Keratinocyte (primary cell): ENCODE measurements around the gene KCNB1. TPM values are rescaled to one million over a fixed set of nuclear protein-coding genes. Genes with fewer than 3 reads are reported as not detected.

Source experiments
- DNase-seq: peaks from one replicate; pipeline ENCODE4 v3.0.0-alpha.2; 2011; ENCODE audit warnings: low read depth, missing footprints, low spot score
- FAIRE-seq: peaks from 2 replicates; lab custom pipeline; 2011; peaks lifted over from hg19 to GRCh38; lab: Jason Lieb, UNC
- H2AFZ ChIP-seq: 2 replicates; pipeline ENCODE4 v1.6.0; 2012; ENCODE audit warnings: low read length, control low read depth, inconsistent platforms; ENCODE audit not compliant: control insufficient read depth
- H3K27ac ChIP-seq: 2 replicates; pipeline ENCODE4 v1.5.1; 2011; ENCODE audit warnings: low read length; ENCODE audit not compliant: control insufficient read depth, insufficient read depth
- H3K27me3 ChIP-seq: 3 replicates; pipeline ENCODE4 v1.6.0; 2011; ENCODE audit warnings: low read length; ENCODE audit not compliant: control insufficient read depth, insufficient read depth; ENCODE audit errors: extremely low read depth
- H3K36me3 ChIP-seq, 2 experiments: 2 replicates in 1 of 2; 3 replicates in 1 of 2; pipeline ENCODE4 v1.5.1; 2011; ENCODE audit warnings: low read length in 2 of 2, mild to moderate bottlenecking in 1 of 2; ENCODE audit not compliant: control insufficient read depth in 2 of 2, insufficient read depth in 2 of 2; ENCODE audit errors: extremely low read depth in 1 of 2
- H3K4me1 ChIP-seq: 3 replicates; pipeline ENCODE4 v1.5.1; 2011; ENCODE audit warnings: low read length; ENCODE audit not compliant: control insufficient read depth, insufficient read depth; ENCODE audit errors: extremely low read depth
- H3K4me2 ChIP-seq: 3 replicates; pipeline ENCODE4 v1.6.0; 2011; ENCODE audit warnings: low read depth, low read length; ENCODE audit not compliant: control insufficient read depth, insufficient read depth; ENCODE audit errors: extremely low read depth
- H3K4me3 ChIP-seq, 3 experiments: fragments of 200-600 bp in 1 of 3; sonication (generic) in 1 of 3; 2 replicates in 2 of 3; 3 replicates in 1 of 3; pipeline ENCODE4 v1.5.1; 2011 to 2016; ENCODE audit warnings: low read length in 3 of 3, mild to moderate bottlenecking in 3 of 3, control low read depth in 2 of 3, inconsistent platforms in 1 of 3, low read depth in 1 of 3, mixed read lengths in 1 of 3, mixed run types in 1 of 3, moderate library complexity in 1 of 3; ENCODE audit not compliant: control insufficient read depth in 2 of 3, insufficient read depth in 2 of 3; ENCODE audit errors: extremely low read depth in 1 of 3
- H3K79me2 ChIP-seq: 2 replicates; pipeline ENCODE4 v1.6.0; 2012; ENCODE audit warnings: low read length; ENCODE audit not compliant: control insufficient read depth, insufficient read depth
- H3K9ac ChIP-seq: 3 replicates; pipeline ENCODE4 v1.6.0; 2011; ENCODE audit warnings: low read length; ENCODE audit not compliant: control insufficient read depth, insufficient read depth; ENCODE audit errors: extremely low read depth
- H3K9me1 ChIP-seq: 3 replicates; pipeline ENCODE4 v1.6.0; 2011; ENCODE audit warnings: low read length; ENCODE audit not compliant: control insufficient read depth, insufficient read depth; ENCODE audit errors: extremely low read depth
- H3K9me3 ChIP-seq: 2 replicates; pipeline ENCODE4 v1.5.1; 2012; ENCODE audit warnings: low read depth, low read length; ENCODE audit not compliant: control insufficient read depth
- H4K20me1 ChIP-seq: 3 replicates; pipeline ENCODE4 v1.6.0; 2011; ENCODE audit warnings: low read length; ENCODE audit not compliant: control insufficient read depth, insufficient read depth; ENCODE audit errors: extremely low read depth
- EZH2 ChIP-seq: IDR thresholded peaks from one replicate; pipeline ENCODE4 v1.6.1; 2012; ENCODE audit warnings: inconsistent platforms, mild to moderate bottlenecking, low read length, moderate library complexity
- dilution Hi-C: fragments of 300-500 bp; cut with MboI; formaldehyde crosslinking; loops from one replicate; pipeline ENCODE4 v1.7.0; 2020; ENCODE audit warnings: low sequenced_read_pairs; ENCODE audit not compliant: extremely low pct_ligation_motif_present
- polyA plus RNA-seq, 5 experiments: library from polyadenylated mRNA; depleted of rRNA in 3 of 5; stranded (reverse) in 3 of 5; stranded (forward) in 1 of 5; unstranded in 1 of 5; fragments of >200 nt; gene quantifications; 1 replicate in 1 of 5; 2 replicates in 3 of 5; 3 replicates in 1 of 5; pipeline versions ENCODE4 v1.2.1 to v1.2.3, GENCODE V29; 2011 to 2012; ENCODE audit warnings: missing spikeins in 2 of 5, low read depth in 1 of 5, low replicate concordance in 1 of 5
- TF ChIP-seq, protein P1 (sequence below), 3 experiments: IDR thresholded peaks in 1 of 3; conservative IDR thresholded peaks in 1 of 3; optimal IDR thresholded peaks in 1 of 3; 2 replicates in 2 of 3; 3 replicates in 1 of 3; pipeline versions ENCODE3 to v1.5.1; 2011; ENCODE audit warnings: low read length in 3 of 3, mild to moderate bottlenecking in 3 of 3, moderate library complexity in 2 of 3, control low read depth in 1 of 3, inconsistent platforms in 1 of 3; ENCODE audit not compliant: insufficient read depth in 2 of 3; ENCODE audit errors: extremely low read depth in 1 of 3

The KCNB1 gene
- polyA plus RNA-seq, 1 donor (not counting 4 experiments of a cell fraction or from before 2014, with no cell fraction given): not detected

DNA sequence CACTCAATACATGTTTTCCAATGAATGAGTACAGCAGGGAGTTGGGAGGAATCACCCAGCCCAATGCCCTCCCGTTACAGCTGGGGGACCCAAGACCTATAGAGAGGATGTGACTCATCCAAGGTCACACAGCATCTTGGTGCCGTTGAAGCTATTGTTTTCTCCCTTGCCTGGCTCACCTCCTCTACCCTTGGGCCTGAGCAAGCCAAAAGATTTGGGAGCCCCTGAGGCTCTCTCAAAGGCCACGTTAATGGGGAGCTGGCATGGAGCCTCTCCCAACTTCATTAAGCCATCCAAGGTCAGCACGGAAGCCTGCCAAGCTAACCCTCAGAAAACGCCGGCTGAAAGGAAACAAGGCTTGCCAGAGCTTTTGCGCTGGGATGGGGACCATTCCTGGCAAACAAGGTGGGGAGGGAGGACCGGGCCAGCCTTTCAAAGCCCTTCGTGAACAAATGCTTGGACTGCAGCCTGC lies 30.4 kb downstream of the KCNB1 start:
- Histone ChIP-seq H3K79me2 (no peaks in the 10 kb centered on the region), H3K4me1 (no peaks in the 10 kb centered on the region), H3K9me3 (no peaks in the 10 kb centered on the region), H3K27ac (no peak overlapping the region), H3K4me2 (no peak overlapping the region), H3K9me1 (no peaks in the 10 kb centered on the region), H4K20me1 (no peaks in the 10 kb centered on the region), H3K36me3 (no peaks in the 10 kb centered on the region), H3K9ac (no peak overlapping the region), H2AFZ (no peak overlapping the region), H3K4me3 (no peak overlapping the region), H3K27me3 (peaks cover 41% of the 10 kb centered on the region)
- FAIRE-seq: no peak
- no peak for TF ChIP-seq EZH2
- TF ChIP-seq, protein P1, sequence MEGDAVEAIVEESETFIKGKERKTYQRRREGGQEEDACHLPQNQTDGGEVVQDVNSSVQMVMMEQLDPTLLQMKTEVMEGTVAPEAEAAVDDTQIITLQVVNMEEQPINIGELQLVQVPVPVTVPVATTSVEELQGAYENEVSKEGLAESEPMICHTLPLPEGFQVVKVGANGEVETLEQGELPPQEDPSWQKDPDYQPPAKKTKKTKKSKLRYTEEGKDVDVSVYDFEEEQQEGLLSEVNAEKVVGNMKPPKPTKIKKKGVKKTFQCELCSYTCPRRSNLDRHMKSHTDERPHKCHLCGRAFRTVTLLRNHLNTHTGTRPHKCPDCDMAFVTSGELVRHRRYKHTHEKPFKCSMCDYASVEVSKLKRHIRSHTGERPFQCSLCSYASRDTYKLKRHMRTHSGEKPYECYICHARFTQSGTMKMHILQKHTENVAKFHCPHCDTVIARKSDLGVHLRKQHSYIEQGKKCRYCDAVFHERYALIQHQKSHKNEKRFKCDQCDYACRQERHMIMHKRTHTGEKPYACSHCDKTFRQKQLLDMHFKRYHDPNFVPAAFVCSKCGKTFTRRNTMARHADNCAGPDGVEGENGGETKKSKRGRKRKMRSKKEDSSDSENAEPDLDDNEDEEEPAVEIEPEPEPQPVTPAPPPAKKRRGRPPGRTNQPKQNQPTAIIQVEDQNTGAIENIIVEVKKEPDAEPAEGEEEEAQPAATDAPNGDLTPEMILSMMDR (optimal IDR thresholded peaks at IDR 0.05 in 1 of 3, IDR thresholded peaks at IDR 0.05 in 1 of 3, conservative IDR thresholded peaks at IDR 0.05 in 1 of 3; ENCODE audit: extremely low read depth in 1 of 3, insufficient read depth in 2 of 3, low read length in 3 of 3): no peak
- dilution Hi-C loops: no loop called here
- no peak for DNase-seq

DNA sequence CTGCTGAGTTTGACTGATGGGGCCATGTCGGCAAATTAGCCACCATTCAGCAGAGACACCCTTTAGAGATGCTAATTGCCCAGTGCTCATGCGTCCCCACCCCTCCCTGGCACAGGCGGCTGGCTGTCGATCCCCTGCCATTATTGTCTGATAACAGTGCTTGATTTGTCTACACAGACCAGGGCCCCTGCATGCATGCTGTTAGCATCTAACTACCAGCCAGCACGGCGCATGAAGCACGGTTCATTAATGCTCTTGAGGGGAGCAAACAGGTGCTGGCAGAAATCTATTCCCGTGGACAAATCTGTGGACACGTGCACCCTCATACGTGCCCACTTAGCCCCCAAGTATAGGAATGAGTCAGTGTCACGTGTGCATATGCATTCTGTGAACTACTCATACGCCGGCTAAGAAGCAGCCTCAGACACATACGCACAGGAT lies 32.2 kb downstream of the KCNB1 start:
- FAIRE-seq (no peak), DNase-seq (no peak)
- dilution Hi-C loops: no loop called here
- Histone ChIP-seq H3K4me1 (no peaks in the 10 kb centered on the region), H4K20me1 (no peaks in the 10 kb centered on the region), H3K9ac (no peak overlapping the region), H3K9me3 (no peaks in the 10 kb centered on the region), H2AFZ (no peak overlapping the region), H3K79me2 (no peaks in the 10 kb centered on the region), H3K27ac (no peak overlapping the region), H3K27me3 (peaks cover 31% of the 10 kb centered on the region), H3K36me3 (no peaks in the 10 kb centered on the region), H3K9me1 (no peaks in the 10 kb centered on the region), H3K4me3 (no peak overlapping the region), H3K4me2 (no peak overlapping the region)
- TF ChIP-seq EZH2: no peak
- TF ChIP-seq, protein P1 (optimal IDR thresholded peaks at IDR 0.05 in 1 of 3, IDR thresholded peaks at IDR 0.05 in 1 of 3, conservative IDR thresholded peaks at IDR 0.05 in 1 of 3; ENCODE audit: extremely low read depth in 1 of 3, insufficient read depth in 2 of 3, low read length in 3 of 3): no peak
